HG03342 (cell line): ENCODE data around the gene TMEM161B.
"Not testable (repeated sequence)": the region's sequence is repeated elsewhere in the genome, so short reads cannot be mapped to it uniquely, and the experiment has no call there.

Source experiments
- ATAC-seq: cut with Tn5 transposase; IDR thresholded peaks from one replicate; pipeline ENCODE4 v1.9.1; 2021; ENCODE audit warnings: mild to moderate bottlenecking, moderate library complexity; ENCODE audit not compliant: unreplicated experiment

Gene TMEM161B

GRCh38 chr5:88250010-88250409 is 18.6 kb downstream of the TMEM161B start:
- ATAC-seq: no peak

- no peak for ATAC-seq
Measured at GRCh38 chr5:88248743-88249540, 19.7 kb downstream of the TMEM161B start.

GRCh38 chr5:88248094-88248493 is 20.6 kb downstream of the TMEM161B start:
- ATAC-seq: no peak

- ATAC-seq: no peak
Measured at GRCh38 chr5:88245893-88246244, 22.8 kb downstream of the TMEM161B start.

- no peak for ATAC-seq
Measured at GRCh38 chr5:88245241-88245892, 23.3 kb downstream of the TMEM161B start.

GRCh38 chr5:88244686-88245085 is 24.0 kb downstream of the TMEM161B start:
- no peak for ATAC-seq

- not testable (repeated sequence) for ATAC-seq
Measured at GRCh38 chr5:88243493-88243892, 25.2 kb downstream of the TMEM161B start.

- no peak for ATAC-seq
Measured at GRCh38 chr5:88238732-88239131, 29.9 kb downstream of the TMEM161B start.

- ATAC-seq: no peak
Measured at GRCh38 chr5:88236866-88237642, 31.6 kb downstream of the TMEM161B start.

GRCh38 chr5:88235828-88236227 is 32.8 kb downstream of the TMEM161B start:
- no peak for ATAC-seq

GRCh38 chr5:88235346-88235745 is 33.3 kb downstream of the TMEM161B start:
- no peak for ATAC-seq

- no peak for ATAC-seq
Measured at GRCh38 chr5:88230546-88231066, 38.0 kb downstream of the TMEM161B start.

GRCh38 chr5:88226881-88227450 is 41.7 kb downstream of the TMEM161B start:
- peak; percentile 82 for ATAC-seq

GRCh38 chr5:88214655-88215054 is 54.0 kb downstream of the TMEM161B start:
- no peak for ATAC-seq

- ATAC-seq: no peak
Measured at GRCh38 chr5:88207575-88207974, 61.1 kb downstream of the TMEM161B start.

GRCh38 chr5:88203981-88204750 is 64.5 kb downstream of the TMEM161B start:
- no peak for ATAC-seq

- ATAC-seq: no peak
Measured at GRCh38 chr5:88195636-88196035, 73.0 kb downstream of the TMEM161B start.

- ATAC-seq: no peak
Measured at GRCh38 chr5:88193896-88194295, 74.7 kb downstream of the TMEM161B start.

- ATAC-seq: no peak
Measured at GRCh38 chr5:88190106-88190834, 78.4 kb downstream of the TMEM161B start.

GRCh38 chr5:88189484-88189883 is 79.2 kb downstream of the TMEM161B start:
- ATAC-seq: not testable (repeated sequence)
